H7 (cell line): ENCODE measurements around the gene SORL1. TPM values are rescaled to one million over a fixed set of nuclear protein-coding genes. Genes with fewer than 3 reads are reported as not detected.
A peak's percentile ranks its signal among the peaks of the same experiment; 100 is the strongest.

Experiments
- DNase-seq: peaks from one replicate; pipeline ENCODE4 v3.0.0; 2012
- H3K27me3 ChIP-seq: 2 replicates; pipeline ENCODE4 v1.6.0; 2011; ENCODE audit warnings: mild to moderate bottlenecking, low read length; ENCODE audit not compliant: control insufficient read depth, insufficient read depth
- H3K36me3 ChIP-seq: replicated peaks from 2 replicates; pipeline ENCODE4 v1.5.1; 2011; ENCODE audit warnings: low read length; ENCODE audit not compliant: control insufficient read depth, insufficient read depth
- H3K4me3 ChIP-seq: 2 replicates; pipeline ENCODE4 v1.5.1; 2011; ENCODE audit warnings: low read depth, mild to moderate bottlenecking, control low read depth, low read length, moderate library complexity; ENCODE audit not compliant: insufficient read depth
- total RNA-seq: library from RNA; depleted of rRNA; stranded (reverse); fragments of >200 nt; shearing (Covaris generic); gene quantifications from 2 replicates; pipeline ENCODE4 v1.2.3, GENCODE V29; 2014

The SORL1 gene
- total RNA-seq, 1 experiment from 2014 or later = 13.3 TPM

- no peak overlapping the region for H3K4me3 ChIP-seq
Measured at GRCh38 chr11:121455115-121455514, 3.0 kb downstream of the SORL1 start.

DNA sequence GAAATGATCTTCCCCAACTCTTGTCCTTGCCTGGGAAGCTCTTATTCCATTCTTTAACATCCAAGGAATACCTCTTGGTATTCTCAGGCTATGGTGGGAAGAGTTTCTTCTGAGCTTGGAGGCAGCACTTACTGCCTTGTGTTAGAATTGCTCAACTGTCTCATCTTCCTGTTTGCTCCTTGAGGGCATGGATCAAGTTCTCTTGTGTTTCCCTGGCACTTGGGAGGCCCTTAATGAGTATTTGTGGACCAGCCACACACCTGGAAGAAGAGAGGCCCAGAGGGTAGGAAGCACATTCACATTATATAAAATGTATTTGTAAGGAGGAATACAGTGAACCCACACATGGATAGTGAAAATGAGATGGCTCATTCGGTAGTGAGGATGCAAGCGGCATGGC lies 4.0 kb downstream of the SORL1 start:
- peaks cover 2% of the 10 kb centered on the region for H3K27me3 ChIP-seq
- H3K4me3 ChIP-seq = no peak overlapping the region
- DNase-seq = no peak
- H3K36me3 ChIP-seq = no peaks in the 10 kb centered on the region

More at GRCh38 chr11:121455115-121455514, 3.0 kb downstream of the SORL1 start:
- Histone ChIP-seq H3K36me3 (no peaks in the 10 kb centered on the region), H3K27me3 (peaks cover 5% of the 10 kb centered on the region)
- no peak for DNase-seq

GRCh38 chr11:121456816-121457431 lies 4.8 kb downstream of the SORL1 start:
- no peak for DNase-seq
- Histone ChIP-seq H3K27me3 (no peaks in the 10 kb centered on the region; the same call in 1 of the 2 replicates), H3K36me3 (no peaks in the 10 kb centered on the region), H3K4me3 (no peak overlapping the region)

- H3K27me3 ChIP-seq = no peaks in the 10 kb centered on the region
- no peak overlapping the region for H3K4me3 ChIP-seq
- no peaks in the 10 kb centered on the region for H3K36me3 ChIP-seq
- no peak for DNase-seq
Measured at GRCh38 chr11:121458551-121458950, 6.4 kb downstream of the SORL1 start.

DNA sequence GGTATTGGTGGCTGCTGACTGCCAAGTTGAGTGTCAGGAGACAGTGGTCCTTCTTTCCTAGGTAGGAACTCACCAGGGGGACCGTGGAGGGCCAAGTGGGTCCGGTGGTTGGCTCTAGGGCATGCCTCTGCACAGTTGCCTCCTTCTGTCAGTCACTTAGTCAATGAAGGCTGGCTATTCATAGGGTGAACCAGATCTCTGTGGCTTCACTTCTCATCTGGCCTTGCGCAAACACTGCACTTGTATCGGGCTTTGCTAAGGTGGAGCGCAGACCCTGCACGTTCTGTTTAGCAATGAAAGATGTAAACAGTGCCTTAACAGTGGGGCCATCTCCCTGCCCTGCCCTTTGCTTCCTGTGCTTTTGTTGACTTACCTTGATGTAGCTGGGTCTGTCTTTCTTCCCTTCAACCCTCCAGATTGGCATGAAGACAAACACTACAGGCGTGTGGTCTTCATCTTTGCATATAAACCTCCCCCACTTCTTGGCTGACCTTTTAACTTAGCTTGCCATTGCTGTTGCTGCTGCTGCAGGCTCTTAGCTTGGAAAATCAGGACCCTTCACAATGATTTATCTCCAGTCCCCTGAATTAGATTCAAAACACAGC lies 7.4 kb downstream of the SORL1 start:
- DNase-seq = no peak
- Histone ChIP-seq H3K27me3 (no peaks in the 10 kb centered on the region), H3K36me3 (no peaks in the 10 kb centered on the region), H3K4me3 (no peak overlapping the region)

DNA sequence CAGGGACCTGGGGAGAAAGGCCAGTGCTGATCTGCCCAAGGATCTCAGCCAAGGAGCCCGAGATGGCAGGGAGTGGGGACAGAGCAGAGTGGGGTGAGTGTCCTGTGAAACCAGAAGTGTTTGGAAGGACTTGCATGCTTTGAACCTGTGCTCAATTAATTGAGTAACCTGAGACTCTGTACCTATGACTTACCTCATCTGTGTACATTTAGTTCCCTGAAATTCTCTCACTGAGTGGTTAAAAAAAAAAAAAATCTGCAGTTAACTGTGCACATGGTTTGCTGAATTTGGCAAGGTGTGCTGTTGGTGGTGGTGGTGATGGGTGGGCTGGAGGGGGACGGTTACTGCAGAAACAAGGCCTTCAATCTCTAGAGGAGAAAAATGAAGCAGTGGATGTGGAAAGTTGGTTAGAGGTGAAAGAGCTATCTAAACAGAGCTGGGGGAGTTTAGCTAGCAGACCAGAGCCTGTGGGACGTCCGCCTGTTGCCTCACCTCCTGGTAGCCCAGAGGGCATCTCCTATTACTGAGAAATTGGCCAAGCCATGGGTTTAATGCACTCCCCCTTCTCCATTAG lies 8.9 kb downstream of the SORL1 start:
- no peaks in the 10 kb centered on the region for H3K27me3 ChIP-seq
- no peak for DNase-seq
- H3K4me3 ChIP-seq = no peak overlapping the region
- H3K36me3 ChIP-seq = no peaks in the 10 kb centered on the region

DNA sequence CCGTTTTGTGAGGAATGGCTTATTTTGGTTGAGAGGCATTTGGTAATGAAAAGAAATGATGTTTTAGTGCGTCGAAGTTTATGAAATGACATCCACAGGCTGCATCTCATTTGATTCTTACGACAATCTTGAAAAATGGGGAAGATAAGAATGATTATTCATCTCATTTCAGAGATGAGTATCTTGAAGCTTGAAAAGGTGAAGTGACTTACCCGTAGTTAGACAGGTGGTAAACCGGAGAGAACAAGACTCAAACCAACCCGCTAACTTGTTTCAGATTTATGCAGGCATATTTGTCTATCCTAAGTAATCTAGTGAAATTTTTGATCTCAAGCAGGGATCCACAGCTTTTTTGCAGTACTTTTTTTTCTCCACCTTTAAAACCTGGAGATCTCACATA lies 9.7 kb downstream of the SORL1 start:
- no peak for DNase-seq
- Histone ChIP-seq H3K4me3 (no peak overlapping the region), H3K27me3 (no peaks in the 10 kb centered on the region), H3K36me3 (no peaks in the 10 kb centered on the region)

- no peak for DNase-seq
- Histone ChIP-seq H3K36me3 (no peaks in the 10 kb centered on the region), H3K27me3 (no peaks in the 10 kb centered on the region), H3K4me3 (no peak overlapping the region)
Measured at GRCh38 chr11:121463689-121464335, 11.7 kb downstream of the SORL1 start.

DNA sequence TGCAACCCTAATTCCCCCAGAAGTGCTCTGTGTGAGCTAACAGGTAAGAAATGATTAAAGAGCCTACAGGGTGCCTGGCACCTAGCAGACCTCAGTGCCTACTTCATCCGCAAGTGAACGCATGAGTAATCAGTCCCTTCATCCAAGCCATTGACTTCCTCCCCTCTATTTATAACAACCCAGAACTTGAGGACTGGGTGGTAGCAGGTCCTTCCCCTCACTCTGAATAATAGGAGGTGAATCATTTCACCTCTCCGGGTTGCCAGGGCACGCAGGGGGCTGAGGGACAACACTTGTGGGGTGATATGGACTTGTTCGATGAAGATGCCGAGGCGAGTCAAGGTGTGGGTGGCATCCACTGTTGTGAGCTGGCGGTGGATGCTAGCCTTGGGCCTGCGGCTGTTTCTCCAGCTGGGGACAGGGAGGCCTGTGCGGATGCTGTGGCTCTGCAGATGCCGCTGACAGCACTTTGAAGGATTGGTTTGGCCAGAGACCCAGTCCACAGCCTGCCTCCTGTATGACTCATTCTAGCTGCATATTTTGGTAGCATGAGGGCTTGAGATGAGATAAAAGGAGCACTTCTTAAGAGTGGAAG lies 12.3 kb downstream of the SORL1 start:
- no peaks in the 10 kb centered on the region for H3K36me3 ChIP-seq
- H3K4me3 ChIP-seq = no peak overlapping the region
- no peaks in the 10 kb centered on the region for H3K27me3 ChIP-seq
- DNase-seq = no peak

DNA sequence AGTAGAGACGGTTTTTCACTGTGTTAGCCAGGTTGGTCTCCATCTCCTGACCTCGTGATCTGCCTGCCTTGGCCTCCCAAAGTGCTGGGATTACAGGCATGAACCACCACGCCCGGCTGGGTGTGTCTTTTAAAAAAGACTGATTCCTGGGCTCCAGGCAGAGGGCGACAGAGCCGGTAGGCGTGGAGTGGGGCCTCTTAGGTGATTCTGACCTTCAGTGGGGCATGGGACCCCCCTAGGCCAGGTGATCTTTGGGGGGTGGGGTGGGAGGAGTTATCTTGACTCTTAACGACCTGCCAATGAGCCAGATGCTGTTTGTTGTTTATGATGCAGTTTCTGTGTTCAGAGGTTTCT lies 13.6 kb downstream of the SORL1 start:
- H3K4me3 ChIP-seq = no peak overlapping the region
- no peaks in the 10 kb centered on the region for H3K27me3 ChIP-seq
- no peaks in the 10 kb centered on the region; the same call in 1 of the 2 replicates for H3K36me3 ChIP-seq
- no peak for DNase-seq

DNA sequence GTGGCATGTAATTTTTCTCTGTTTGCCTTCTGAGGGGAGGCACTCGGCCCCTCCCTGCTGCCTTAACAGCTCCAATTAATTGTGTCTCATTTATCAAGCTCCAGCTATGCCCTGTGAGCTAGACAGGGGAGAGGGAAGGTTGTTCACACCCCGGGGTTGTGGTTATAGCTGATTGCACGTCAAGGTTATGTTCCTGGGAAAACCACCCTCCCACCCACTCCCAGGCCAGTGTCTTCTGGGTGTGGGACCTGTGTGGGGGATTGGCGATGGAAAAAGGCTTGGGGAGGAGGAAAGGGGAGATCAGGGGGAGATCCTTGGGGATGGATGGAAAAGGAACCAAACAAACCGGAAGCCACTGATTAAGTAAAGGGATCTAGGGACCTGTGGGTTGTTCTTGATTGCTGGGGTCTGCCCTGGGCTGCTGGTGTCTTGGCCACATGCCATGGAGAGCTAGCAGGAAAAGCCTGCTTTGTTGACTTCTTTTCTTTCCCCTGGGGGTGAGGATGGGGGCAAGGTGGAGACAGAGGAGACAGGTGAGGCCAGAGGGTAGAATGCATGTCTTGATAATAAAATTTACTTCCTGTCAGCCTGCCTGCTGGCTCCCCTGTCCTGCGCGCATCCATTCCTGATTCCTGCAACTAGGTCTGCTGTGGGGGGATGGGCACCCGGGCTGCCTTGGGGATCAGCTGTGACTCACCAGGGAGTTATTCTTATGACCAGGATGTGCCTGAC lies 14.1 kb downstream of the SORL1 start:
- DNase-seq = peak; percentile 82
- Histone ChIP-seq H3K27me3 (no peaks in the 10 kb centered on the region), H3K4me3 (no peak overlapping the region), H3K36me3 (peaks cover 1% of the 10 kb centered on the region; the same call in 1 of the 2 replicates)

DNA sequence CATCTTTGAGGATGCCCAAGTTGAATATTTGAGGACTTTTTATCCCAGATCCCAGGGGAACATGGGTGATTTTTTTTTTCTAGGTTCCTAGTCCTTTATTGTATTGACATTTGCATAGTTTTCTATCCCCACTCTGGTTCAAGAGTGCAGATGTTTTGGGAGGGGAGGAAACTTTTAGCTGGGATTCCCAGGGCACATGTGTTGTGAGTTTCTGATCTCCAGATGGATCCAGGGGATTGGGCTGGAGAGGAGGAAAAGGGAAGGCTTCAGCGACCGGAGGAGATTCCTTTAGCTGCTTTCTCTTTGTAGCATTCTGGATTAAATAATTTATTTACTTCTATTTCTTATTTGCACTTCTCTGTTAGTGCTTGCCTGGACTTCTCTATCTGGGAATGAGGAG lies 15.4 kb downstream of the SORL1 start:
- no peaks in the 10 kb centered on the region for H3K27me3 ChIP-seq
- peaks cover 1% of the 10 kb centered on the region for H3K36me3 ChIP-seq
- DNase-seq = no peak
- H3K4me3 ChIP-seq = no peak overlapping the region

GRCh38 chr11:121467965-121468364 lies 15.9 kb downstream of the SORL1 start:
- H3K27me3 ChIP-seq = no peaks in the 10 kb centered on the region
- no peak for DNase-seq
- no peak overlapping the region for H3K4me3 ChIP-seq
- H3K36me3 ChIP-seq = peaks cover 1% of the 10 kb centered on the region

DNA sequence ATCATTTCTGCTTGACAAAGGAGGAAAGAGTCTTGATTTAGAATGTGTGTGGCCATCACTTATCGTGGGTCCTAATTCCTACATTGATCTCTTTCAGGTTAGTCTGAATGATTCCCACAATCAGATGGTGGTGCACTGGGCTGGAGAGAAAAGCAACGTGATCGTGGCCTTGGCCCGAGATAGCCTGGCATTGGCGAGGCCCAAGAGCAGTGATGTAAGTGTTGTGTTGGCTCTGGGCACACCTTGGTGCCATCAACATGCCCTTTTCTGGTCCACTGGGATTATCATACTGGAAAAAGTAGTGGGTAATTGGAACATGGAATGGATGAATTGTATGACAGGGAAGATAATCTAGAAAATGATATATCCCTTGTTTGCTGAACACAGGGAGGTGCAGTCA lies 17.8 kb downstream of the SORL1 start:
- no peak for DNase-seq
- Histone ChIP-seq H3K4me3 (no peak overlapping the region), H3K27me3 (no peaks in the 10 kb centered on the region), H3K36me3 (peaks cover 1% of the 10 kb centered on the region)
